Activated CD4-positive, alpha-beta T cell treated with anti-CD3 and anti-CD28 coated beads, Interleukin-2, Interleukin-6, amounts not matched to agents 100 ng/mL and 50 ng/mL, durations not matched to agents 16 hours and 8 hours (primary cell): ENCODE data around the gene CCNG2.
"Not testable (repeated sequence)": the region's sequence is repeated elsewhere in the genome, so short reads cannot be mapped to it uniquely, and the experiment has no call there.

Experiments
- DNase-seq: peaks from one replicate; pipeline ENCODE4 v3.0.0-alpha.2; 2020

CCNG2 gene, protein sequence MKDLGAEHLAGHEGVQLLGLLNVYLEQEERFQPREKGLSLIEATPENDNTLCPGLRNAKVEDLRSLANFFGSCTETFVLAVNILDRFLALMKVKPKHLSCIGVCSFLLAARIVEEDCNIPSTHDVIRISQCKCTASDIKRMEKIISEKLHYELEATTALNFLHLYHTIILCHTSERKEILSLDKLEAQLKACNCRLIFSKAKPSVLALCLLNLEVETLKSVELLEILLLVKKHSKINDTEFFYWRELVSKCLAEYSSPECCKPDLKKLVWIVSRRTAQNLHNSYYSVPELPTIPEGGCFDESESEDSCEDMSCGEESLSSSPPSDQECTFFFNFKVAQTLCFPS

DNA sequence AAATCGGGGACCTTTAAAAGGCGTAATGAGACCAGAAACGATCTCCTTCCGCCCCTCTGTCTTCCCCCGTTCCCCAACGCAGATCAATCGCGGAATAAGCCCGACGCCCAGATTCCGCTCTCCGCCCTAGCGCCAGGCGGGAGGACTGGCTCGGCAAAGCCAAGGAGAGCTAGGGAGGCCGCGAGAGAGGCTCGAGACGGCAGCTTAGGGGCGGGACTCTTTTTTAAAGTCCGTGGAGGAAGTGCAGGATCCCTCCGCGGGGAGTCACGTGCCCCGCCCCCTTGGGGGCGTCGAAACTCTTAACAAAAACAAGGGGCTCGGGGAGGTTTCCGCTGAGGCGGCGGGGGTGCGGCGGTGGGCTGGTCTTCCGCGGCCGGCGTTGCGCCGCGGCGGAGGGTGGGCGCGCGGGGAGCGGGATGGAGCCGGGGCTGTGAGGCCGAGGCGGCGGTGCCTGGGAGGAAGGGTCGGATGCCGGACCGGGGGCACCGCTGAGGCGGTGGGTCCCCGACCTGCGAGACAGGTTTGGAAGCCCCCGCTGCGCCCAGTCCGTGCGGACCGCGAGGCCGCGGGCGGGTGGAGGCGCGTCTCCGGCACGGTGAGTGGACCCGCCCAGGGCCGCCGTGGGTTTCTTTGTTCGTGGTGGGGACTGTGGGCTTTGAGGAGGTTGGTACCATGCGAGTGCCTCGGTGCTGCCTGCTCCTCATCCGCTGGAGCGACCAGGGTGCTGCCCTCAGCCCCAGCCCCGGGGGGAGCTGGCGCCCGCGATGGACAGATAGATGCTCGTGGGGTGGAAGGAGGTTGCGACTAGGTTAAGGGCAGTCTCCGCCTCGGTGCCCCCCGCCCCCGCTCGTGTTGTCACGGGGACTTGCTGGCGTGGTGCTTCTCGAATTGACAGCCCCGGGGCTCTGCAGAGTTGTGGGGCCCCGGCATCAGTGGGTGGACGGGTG, at the start of gene CCNG2:
CCNG2 (plus strand) TSS at position 296 of the 947 bp plus-strand sequence. CDS start 1,326 bp downstream, outside the sequence.
- DNase-seq = peak; percentile 79

DNA sequence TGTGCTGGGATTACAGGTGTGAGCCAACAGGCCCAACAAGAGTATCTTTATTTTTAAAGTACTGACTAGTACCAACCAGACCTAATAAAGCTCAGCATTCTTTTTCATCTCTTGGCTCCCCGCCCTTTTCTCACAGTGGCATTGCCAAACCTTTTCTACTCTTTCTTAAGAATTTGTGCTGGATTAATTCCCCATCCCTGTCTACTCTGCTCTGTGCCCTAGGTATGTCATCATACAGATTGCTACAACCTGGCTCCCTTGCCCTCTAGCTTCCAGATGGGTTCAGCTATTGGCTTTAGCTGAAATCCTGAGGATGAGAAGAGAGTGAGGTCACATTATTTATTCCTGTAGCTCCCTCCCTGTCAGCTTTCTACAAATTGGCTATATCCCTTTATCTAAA, 46.3 kb upstream of the CCNG2 start:
- no peak for DNase-seq

DNA sequence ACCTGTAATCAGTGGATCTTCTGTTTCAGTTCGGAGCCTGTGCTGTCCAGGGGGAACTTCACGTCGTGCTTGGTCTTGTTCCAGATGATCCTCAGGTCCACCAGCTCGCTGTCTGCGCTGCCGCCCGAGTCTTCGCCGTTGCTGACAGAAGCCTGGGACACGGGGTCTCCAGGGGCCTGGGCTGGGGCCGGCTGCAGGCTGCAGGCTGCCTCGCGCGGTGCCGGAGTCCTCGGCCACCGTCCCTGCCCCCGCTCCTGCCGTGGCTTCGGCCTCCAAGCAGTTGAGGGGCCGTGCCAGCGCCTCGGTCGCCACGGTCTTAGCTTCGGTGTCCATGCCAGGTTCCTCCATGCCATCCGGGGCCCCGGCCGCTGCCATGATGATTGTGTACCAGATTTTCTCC, 43.9 kb upstream of the CCNG2 start:
- DNase-seq = no peak

DNA sequence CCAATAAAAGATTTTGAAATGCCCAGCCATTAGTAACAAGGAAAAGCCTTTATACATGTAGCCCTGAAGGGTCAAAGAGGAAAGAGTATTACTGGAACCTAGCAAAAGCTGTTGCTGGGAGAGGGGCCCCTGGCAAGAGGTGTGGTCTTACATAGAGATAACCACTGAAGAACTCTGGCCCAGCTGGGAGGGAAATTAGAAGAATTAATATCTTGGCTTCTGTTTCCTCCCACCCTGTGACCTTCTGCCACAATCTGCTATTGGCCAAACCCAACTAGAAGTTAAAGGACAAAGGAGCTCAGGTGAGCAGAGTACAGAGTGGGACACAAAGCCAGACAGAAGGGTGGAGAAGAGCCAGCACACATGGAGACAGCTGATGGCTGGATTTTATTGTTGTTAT, 39.3 kb upstream of the CCNG2 start:
- DNase-seq = no peak

DNA sequence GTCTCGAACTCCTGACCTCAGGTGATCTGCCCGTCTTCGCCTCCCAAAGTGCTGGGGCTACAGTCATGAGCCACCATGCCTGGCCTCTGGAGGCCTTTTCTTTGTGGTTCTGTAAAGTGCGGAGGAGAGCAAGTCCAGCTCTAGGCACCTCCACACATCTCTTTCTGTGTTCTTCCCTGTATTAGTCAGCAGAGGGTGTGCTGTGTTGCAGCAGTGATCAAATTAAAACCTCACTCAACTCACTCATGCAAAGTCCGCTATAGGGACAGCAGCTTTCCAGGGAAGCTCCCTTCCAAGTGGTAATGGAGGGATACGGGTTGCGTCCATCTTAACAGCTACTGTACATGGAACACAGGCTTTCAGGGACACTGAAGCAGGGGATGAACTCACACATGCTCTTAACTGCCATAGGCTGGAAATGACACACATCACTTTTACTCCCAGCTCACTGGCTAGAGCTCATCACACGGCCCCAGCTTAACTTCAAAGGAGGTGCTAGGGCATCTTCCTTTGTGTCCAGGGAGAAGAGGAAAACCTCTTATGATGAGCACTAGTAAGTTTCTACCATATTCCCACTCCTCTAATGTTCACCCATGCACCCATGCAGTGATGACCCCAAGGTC, 36.0 kb upstream of the CCNG2 start:
- DNase-seq = no peak

DNA sequence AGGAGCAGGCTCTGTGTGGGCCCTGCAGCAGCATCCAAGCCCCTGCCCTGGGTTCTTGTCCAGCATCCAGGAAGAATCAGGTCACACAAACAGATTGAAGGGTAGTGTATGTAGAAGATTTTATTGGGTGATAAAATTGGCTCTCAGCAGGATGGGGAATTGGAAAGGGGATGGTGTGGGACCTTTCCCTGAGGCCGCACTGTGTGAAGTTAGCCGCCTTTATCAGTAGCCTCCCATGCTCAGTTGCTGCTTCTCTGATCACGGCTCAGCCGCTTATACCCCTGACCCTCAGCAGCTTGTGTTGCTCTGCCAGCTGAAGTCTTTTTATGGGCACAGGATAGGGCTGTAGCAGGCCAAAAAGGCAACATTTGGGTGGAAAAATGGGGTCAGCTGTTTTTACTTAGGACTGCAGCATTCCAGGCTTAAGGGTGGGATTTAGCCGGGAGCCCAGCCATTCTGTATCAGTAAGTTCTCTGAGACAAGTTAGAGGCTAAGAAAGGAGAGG, 35.2 kb upstream of the CCNG2 start:
- no peak for DNase-seq

DNA sequence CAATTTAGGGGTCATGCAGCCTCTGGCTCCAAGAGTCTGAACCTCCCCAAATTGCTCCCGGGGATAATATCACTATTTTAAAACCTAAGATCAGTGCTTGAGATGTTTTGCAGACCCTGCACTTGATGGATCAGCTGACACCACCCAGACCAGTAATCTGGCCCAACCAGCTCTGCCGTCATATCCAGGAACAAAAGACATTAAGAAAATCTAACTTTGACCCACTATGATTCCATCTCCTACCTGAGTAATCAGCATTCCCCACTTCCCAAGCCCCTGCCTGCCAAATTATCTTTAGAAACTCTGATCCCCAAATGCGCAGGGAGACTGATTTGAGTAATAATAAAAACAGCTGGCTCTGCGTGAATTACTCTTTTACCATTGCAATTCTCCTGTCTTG, 34.4 kb upstream of the CCNG2 start:
- DNase-seq = no peak

DNA sequence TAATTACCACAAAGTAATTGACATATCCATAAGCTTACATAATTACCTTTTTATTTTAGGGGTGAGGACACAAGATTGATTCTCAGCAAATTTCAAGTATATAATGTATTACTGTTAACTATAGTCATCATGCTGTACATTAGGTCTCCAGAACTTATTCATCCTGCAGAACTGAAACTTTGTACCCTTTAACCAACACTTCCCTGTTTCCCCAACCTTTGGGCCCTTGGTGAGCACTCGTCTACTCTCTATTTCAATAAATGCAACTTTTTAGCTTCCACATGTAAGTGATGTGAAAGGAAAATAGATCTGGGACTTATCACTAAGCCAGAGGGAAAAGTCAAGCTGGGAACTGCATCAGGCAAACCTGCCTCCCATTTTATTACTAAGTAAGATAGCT, 33.6 kb upstream of the CCNG2 start:
- DNase-seq = no peak

DNA sequence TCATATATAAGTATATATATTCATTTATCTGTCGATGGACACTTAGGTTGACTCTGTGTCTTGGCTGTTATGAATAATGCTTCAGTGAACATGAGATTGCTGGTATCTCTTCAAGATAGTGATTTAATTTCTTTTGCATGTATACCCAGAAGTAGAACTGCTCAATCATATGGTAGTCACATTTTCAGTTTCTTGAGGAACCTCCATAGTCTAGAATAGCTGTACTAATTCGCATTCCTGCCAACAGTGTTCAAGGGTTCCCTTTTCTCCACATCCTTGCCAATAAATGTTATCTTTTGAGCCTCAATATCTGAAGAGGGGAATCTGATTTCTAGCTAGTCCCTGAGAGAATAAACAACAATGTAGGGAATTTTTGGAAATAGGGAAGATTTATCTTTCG, 32.4 kb upstream of the CCNG2 start:
- no peak for DNase-seq

DNA sequence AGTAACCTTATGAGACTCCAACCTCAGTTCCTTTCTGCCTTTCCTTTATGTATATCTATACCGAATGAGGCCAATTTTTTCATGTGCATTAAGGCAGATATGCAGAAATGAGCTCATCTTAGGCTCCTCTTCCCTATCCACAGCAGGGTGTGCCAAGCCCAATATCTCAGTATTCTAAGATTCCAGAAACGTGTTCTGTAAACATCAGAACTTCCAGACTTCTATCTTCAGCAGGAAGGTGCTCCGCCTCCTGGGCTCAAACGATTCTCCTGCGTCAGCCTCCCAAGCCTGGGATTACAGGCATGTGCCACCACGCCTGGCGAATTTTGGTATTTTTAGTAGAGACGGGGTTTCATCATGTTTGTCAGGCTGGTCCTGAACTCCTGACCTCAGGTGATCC, 31.0 kb upstream of the CCNG2 start:
- no peak for DNase-seq

DNA sequence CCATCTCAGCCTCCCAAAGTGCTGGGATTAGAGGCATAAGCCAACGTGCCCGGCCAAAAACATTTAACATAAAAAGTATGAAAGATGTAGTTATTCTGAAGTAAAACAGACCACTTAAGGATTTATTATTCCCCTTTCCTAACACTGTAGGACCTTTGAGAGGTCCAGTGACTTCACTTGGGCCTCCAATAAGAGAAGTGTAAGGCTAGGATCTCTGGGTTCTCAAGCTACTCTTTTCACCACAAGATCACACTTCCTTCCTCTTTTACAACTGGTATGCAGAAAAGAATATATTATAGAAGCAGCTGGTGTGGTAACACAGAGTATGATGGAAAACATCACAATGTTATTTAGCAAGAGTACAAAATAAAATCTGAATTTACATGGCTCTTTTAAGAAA, 30.2 kb upstream of the CCNG2 start:
- no peak for DNase-seq

DNA sequence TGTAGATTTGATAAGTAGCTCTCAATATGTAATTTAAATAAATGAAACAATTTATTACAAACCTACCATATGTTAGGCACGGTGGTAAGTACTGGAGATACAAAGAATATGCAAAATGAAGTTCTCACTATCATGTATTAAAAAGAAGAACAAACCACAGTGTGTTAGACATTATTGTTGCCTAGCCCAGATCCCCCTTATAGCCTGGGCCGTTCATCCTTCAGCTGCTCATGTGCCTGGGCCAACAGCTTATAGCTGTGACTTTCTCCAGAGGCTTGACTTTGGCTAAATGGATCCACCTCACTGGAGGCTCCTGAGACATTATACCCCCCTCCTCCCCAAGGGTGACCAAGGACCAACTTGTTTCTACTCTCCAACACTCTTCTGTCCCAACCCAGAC, 29.8 kb upstream of the CCNG2 start:
- no peak for DNase-seq

DNA sequence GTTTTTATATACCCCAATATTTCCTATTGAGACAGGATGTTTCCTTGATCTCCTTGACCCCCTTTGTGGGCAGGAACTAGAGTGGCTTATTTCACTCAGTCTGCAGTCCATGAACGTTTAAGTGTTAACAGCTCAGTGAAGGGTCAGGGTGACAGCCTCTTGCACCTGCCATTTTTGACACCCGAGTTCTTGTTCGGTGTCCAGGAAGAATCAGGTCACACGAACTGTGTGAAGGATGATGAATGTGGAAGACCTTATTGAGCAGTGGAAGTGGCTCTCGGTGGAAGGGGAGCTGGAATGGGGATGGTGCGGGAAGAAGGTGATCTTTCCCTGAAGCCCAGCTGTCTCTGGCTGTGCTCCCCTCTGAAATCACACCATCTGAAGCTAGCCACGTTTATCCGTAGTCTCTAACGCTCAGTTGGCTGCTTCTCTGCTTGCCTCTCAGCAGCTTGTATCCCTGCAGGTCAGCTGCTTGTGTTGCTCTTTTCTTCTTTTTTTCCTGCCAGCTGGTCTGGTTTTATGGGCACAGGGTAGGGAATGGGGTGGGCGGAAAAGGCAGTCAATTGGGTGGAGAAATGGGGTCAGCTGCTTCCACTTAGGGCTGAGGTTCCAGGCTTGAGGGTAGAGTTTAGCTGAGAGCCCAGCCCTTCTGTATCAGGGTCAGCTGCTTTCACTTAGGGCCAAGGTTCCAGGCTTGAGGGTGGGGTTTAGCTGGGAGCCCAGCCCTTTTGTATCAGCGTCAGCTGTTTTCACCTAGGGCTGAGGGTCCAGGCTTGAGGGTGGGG, 29.0 kb upstream of the CCNG2 start:
- no peak for DNase-seq

DNA sequence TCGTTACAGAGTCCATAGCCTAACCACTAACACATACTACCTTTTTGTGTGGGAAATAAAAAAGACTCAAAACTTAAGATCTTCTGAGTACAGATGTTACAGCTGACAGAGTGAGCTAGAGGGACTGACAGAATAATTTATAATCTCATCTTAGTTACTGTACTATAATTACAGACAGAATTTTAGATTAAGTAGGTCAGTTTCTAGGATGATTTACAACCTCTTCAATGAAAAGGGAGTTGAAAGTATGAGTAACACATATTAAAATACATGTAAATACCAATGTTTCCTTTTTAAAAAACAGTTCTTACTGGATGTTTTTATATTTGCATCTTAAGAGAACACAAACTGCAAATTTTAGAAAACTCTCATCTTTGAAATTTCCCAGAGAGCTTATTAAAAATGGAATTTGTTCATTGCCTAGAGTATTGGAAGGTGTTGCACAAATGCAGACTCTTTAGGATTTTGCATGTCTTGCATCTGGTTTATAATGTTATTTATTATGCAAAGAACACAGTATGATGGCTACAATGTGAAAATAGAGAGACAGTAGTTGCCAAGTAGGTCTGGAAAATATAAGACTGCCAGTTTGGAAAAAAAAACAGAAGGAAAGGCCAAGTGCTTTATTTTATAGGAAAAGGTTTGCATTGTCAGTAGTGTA, 24.2 kb upstream of the CCNG2 start:
- DNase-seq = no peak

DNA sequence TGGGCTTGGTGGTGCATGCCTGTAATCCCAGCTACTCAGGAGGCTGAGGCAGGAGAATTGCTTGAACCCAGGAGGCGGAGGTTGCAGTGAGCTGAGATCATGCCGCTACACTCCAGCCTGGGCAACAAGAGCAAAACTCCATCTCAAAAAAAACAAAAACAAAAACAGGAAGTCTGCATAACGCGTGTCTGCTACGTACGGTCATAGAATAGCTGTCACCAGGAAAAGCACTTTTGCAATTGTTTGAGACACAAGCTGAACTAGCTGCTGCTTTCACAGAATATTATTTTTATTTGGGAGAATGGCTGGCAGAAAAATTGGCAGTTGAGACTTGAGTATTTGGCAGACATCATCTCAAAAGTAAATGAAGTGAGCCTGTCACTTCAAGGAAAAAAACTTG, 19.6 kb upstream of the CCNG2 start:
- not testable (repeated sequence) for DNase-seq

DNA sequence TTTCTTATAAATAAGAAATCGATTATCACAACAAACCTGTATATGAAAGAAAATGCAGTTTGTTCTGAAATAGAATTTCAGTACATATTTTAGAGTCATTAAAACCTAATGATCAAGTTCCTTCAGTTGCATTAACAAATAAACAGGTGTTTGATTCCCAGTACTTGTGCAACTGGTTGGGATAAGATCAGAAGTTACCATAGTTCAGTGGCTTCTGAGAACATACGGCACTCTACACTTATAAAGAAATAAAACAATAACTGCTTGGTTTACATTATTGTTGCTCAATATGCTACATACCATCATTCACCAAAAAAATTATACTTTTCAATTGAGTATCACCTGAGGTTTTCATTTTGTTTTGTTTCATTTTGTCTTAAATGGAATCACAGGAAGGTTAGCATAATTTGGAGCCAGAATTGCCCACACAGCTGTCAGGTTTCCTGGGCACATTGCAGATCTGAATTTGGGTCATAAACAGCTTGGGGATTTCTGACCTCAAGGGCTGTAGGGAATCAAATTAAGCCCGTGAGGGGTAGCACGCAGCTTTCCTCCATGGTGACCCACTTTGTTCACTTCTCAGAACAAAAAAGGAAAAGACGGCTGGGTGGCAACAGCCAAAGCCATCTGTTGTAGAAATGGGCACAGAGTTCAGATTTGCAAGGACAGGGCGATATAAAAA, 14.9 kb upstream of the CCNG2 start:
- no peak for DNase-seq

DNA sequence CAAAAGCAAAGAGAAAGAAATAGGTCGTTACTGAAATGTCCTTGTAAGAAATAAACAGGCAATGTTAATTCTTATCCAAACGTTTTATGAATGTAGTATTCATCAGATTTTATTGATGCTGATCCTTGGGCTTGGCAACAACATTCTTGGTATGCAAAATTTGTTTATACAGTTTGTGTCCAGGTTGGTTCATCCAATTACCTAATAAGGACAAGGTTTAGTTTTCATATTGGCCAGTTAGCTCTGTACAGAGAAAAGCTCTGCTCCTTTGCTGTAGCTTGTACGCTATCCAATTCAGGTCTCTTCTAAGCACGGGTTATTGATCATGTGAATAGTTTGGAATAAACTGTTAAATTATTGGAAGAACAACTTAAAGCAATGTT, 14.4 kb upstream of the CCNG2 start:
- no peak for DNase-seq

DNA sequence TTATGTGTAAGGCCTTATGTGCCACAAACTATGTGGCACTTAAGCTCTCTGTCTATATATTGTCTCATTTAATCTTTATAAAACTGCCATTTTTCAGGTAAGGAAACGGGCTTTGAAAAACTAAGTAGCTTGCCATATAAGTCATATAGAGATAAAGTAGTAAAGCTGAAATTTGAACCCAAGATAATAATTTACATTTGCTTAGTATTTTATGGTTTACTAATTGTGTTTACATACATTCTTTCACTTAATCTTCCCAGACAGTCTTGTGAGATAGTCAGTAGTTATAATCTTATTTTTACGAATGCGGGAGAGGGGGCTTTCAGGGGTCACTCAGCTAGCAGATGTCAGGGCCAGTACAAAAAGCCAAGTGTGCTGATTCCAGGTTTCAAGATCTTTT, 13.9 kb upstream of the CCNG2 start:
- no peak for DNase-seq

DNA sequence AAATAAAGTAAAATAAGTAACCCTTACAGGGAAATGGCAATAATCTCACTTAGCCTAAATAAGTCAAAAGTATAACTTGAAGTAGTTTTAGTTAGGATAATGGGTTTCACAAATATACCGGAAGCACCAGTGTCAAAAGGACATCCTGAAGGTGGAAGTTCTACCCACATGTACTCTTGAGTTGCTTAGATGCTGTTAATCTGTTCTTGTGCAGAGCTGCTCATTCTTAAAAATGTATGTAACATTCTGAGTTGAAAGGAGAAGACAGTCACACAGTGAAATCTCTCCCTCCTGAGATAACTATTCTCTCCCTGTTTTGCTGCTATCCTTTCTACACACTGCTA, 11.2 kb upstream of the CCNG2 start:
- no peak for DNase-seq

DNA sequence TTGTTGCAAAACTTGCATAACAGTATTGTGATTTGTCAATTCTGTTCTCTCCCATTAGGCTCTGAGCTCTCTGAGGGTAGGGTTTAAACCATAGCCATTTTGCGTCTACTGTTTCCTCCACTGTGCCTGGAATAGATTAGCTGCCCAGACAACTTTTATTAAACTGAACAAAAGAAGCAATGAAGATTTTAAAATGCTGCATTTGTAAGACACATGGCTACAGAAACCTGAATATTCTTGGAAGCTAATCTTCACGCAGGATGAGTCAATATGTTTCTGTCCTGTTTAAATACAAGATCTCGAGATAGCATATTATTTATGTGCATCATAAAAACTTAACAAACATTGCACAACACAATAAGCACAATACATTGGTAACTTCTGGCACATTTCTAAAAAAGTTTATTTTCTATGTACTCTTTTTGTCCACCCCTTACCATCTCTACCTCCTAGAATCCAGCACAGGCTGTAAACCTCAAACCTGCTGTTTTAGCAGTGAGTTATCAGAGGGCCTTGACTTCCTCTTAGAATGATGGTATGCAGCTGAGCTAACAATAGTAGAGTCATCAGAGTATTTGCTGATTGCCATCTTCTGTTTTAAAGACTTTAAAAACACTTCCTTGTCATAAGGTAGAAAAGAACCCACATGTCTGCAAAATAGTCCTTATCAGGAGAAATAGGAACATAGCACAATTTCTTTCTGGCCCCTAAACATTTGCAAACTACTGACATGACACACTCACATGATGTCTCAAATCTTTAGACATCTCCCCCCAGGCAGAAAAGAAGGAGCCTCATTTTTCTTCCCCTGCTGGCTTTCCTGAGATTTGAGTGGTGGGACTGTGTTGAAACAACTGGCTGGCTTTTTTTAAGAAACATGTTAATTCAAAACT, 10.6 kb upstream of the CCNG2 start:
- no peak for DNase-seq
